ENCODE results near the gene PREX1. TPM values are rescaled to one million over a fixed set of nuclear protein-coding genes. Genes with fewer than 3 reads are reported as not detected.

The PREX1 gene
- total RNA-seq, 1 donor from 2014 or later: 2.9 TPM

DNA sequence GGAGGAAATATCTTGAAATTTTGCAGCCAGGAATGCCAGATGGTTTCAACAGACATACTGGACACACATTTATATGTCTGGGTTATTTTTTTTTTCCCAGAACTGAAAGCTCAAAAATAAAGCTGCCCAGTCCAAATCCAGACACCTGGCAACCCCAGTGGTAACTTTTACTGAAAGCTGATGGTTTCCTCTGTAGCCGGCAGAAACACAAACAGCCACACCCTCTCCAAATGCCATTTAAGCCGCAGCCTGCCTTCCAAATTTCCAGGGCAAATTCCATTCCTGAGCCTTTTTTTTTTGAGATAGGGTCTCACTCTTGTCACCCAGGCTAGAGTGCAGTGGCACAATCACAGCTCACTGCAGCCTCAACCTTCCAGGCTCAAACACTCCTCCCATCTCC, 6.5 kb upstream of the PREX1 start:
- H3K4me3 Mint-ChIP-seq (ENCODE audit: low read depth): no peak overlapping the region
- no peaks in the 10 kb centered on the region for H3K4me1 Mint-ChIP-seq (ENCODE audit: low read depth)
- H3K9me3 Mint-ChIP-seq (ENCODE audit: low read depth): no peaks in the 10 kb centered on the region
- no peak for DNase-seq (ENCODE audit: low spot score, unreplicated experiment)
- peaks cover 46% of the 10 kb centered on the region for H3K27me3 Mint-ChIP-seq
- H3K36me3 Mint-ChIP-seq (ENCODE audit: insufficient read depth): no peaks in the 10 kb centered on the region
- no peak overlapping the region for H3K27ac Mint-ChIP-seq
- TF ChIP-seq, protein P1, sequence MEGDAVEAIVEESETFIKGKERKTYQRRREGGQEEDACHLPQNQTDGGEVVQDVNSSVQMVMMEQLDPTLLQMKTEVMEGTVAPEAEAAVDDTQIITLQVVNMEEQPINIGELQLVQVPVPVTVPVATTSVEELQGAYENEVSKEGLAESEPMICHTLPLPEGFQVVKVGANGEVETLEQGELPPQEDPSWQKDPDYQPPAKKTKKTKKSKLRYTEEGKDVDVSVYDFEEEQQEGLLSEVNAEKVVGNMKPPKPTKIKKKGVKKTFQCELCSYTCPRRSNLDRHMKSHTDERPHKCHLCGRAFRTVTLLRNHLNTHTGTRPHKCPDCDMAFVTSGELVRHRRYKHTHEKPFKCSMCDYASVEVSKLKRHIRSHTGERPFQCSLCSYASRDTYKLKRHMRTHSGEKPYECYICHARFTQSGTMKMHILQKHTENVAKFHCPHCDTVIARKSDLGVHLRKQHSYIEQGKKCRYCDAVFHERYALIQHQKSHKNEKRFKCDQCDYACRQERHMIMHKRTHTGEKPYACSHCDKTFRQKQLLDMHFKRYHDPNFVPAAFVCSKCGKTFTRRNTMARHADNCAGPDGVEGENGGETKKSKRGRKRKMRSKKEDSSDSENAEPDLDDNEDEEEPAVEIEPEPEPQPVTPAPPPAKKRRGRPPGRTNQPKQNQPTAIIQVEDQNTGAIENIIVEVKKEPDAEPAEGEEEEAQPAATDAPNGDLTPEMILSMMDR (IDR thresholded peaks at IDR 0.05; ENCODE audit: unreplicated experiment): no peak

DNA sequence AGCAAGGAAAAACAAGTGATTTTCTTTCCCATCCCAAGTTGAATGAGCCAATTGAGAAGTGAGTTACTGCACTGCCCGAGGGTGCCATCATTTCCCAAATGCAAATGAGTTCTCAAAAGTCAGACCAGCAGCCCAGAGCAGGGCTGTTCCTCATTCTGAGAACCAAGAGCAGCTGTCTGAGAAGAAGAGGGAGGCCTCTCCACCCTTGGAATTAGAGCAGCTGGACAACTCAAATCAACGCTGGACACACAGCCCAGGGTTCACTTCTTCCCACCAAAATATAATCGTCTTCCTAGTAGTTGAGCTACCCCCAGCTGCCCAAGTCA, 4.6 kb upstream of the PREX1 start:
- Mint-ChIP-seq H3K36me3 (ENCODE audit: insufficient read depth) (no peaks in the 10 kb centered on the region), H3K9me3 (ENCODE audit: low read depth) (no peaks in the 10 kb centered on the region), H3K4me1 (ENCODE audit: low read depth) (peaks cover 2% of the 10 kb centered on the region), H3K27me3 (peaks cover 51% of the 10 kb centered on the region), H3K27ac (no peak overlapping the region), H3K4me3 (ENCODE audit: low read depth) (no peak overlapping the region)
- no peak for DNase-seq (ENCODE audit: low spot score, unreplicated experiment)
- TF ChIP-seq, protein P1 (IDR thresholded peaks at IDR 0.05; ENCODE audit: unreplicated experiment): no peak

DNA sequence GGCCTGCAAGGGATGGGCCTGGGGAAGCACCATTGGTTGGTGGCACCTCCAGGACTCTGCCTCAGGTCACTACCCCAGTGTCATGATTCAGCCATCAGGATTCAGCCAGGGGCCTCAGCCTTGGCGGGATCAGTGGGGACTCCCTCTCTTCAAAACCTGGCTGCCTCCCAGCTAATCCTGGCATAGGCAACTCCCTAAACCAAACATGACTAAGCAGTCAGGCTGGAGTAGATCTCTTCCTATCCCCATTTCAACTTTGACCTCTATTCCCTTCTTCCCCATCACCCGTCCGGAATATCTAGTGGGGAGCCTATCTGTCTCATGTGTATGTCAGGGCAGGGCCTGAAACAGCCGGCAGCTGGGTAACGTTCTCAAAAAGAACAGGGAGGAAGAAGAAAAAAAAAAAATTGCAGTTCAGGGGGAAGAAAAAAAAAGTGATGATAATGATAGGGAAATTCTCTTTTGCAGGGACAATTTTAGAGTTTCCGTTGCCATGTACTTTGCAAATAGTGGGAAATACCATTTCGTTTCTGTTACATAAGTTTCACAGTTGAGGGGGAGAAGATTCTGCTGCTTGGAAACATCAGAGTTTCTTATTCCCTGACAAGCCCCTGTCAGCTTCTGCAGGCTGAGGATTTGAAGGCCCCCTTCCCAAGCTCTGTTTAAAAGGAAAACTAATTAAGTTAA, 4.1 kb upstream of the PREX1 start:
- H3K4me1 Mint-ChIP-seq (ENCODE audit: low read depth): peaks cover 3% of the 10 kb centered on the region
- H3K36me3 Mint-ChIP-seq (ENCODE audit: insufficient read depth): no peaks in the 10 kb centered on the region
- no peaks in the 10 kb centered on the region for H3K9me3 Mint-ChIP-seq (ENCODE audit: low read depth)
- H3K27me3 Mint-ChIP-seq: peaks cover 50% of the 10 kb centered on the region
- DNase-seq (ENCODE audit: low spot score, unreplicated experiment): no peak
- no peak overlapping the region for H3K4me3 Mint-ChIP-seq (ENCODE audit: low read depth)
- no peak overlapping the region for H3K27ac Mint-ChIP-seq
- TF ChIP-seq, protein P1 (IDR thresholded peaks at IDR 0.05; ENCODE audit: unreplicated experiment): no peak

DNA sequence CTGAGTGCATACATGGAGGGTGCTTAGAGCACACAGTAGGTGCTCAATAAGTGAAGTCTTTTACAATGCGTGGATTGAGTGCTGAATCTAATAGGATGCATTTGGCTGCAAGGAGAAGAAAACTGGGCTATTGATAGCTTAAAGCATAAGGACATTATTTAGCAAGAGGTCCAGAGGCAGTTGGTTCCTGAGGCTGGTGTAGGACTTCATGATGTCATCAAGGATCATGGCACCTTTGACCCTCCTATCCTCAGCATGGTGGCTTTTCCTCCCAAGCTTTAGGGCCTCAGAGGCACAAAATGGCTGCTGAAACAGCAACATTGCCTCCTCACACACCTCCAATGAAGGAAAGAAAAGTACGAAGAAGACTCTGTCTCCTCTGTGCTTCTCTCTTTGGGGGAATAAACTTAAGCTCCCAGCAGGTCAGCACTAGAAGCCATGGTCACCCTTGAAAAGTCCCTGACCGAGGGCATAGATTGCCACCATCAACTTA, 3.1 kb upstream of the PREX1 start:
- H3K36me3 Mint-ChIP-seq (ENCODE audit: insufficient read depth): no peaks in the 10 kb centered on the region
- no peak overlapping the region for H3K4me3 Mint-ChIP-seq (ENCODE audit: low read depth)
- H3K27ac Mint-ChIP-seq: no peak overlapping the region

DNA sequence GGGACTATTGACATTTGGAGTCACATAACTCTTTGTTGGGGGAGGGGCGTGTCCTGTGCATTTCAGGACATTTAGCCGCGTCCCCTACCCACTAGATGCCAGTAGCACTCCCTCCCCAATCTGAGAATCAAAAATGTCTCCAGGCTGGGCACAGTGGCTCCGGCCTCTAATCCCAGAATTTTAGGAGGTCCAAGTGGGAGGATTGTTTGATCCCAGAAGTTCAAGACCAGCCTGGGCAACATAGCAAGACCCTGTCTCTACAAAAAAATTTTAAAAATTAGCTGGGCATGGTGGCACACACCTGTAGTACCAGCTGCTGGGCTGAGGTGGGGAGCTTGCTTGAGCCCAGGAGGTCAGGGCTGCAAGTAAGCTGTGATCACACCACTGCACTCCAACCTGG, 2.1 kb upstream of the PREX1 start:
- DNase-seq (ENCODE audit: low spot score, unreplicated experiment): no peak
- Mint-ChIP-seq H3K4me1 (ENCODE audit: low read depth) (peaks cover 3% of the 10 kb centered on the region), H3K4me3 (ENCODE audit: low read depth) (peak overlapping the region; percentile 26), H3K36me3 (ENCODE audit: insufficient read depth) (no peaks in the 10 kb centered on the region), H3K9me3 (ENCODE audit: low read depth) (no peaks in the 10 kb centered on the region), H3K27me3 (peaks cover 56% of the 10 kb centered on the region), H3K27ac (no peak overlapping the region)
- TF ChIP-seq, protein P1 (IDR thresholded peaks at IDR 0.05; ENCODE audit: unreplicated experiment): no peak

More for the DNA sequence above, 3.1 kb upstream of the PREX1 start:
- H3K27me3 Mint-ChIP-seq: peaks cover 56% of the 10 kb centered on the region
- no peaks in the 10 kb centered on the region for H3K9me3 Mint-ChIP-seq (ENCODE audit: low read depth)
- TF ChIP-seq, protein P1 (IDR thresholded peaks at IDR 0.05; ENCODE audit: unreplicated experiment): no peak
- peaks cover 3% of the 10 kb centered on the region for H3K4me1 Mint-ChIP-seq (ENCODE audit: low read depth)
- DNase-seq (ENCODE audit: low spot score, unreplicated experiment): no peak

Data from progenitor cell of endocrine pancreas (in vitro differentiated cells).